ENCODE results near the gene MAGT1. TPM values are rescaled to one million over a fixed set of nuclear protein-coding genes. Genes with fewer than 3 reads are reported as not detected.
"Not testable (repeated sequence)": the region's sequence is repeated elsewhere in the genome, so short reads cannot be mapped to it uniquely, and the experiment has no call there.

Gene MAGT1
- total and polyA plus RNA-seq, 2 donors from 2014 or later, result 36.5 to 86.8 TPM

- Histone ChIP-seq H3K4me1 (ENCODE audit: control insufficient read depth in 2 of 3, insufficient read depth in 2 of 3, low read depth in 1 of 3, low read length in 3 of 3) (no peaks in the 10 kb centered on the region), H3K9me3 (ENCODE audit: control insufficient read depth in 2 of 3, insufficient read depth in 1 of 3, low read length in 3 of 3) (no peaks in the 10 kb centered on the region), H3K27ac (ENCODE audit: low read depth in 2 of 2, low read length in 2 of 2) (no peak overlapping the region), H3K36me3 (ENCODE audit: control insufficient read depth in 2 of 3, insufficient read depth in 3 of 3, low read length in 3 of 3) (no peaks in the 10 kb centered on the region), H3K9ac (ENCODE audit: low read length in 3 of 3) (no peak overlapping the region), H3K4me3 (ENCODE audit: low read length in 3 of 3) (peak overlapping the region in 1 of 3 donors; percentile 13), H3K27me3 (ENCODE audit: control insufficient read depth, insufficient read depth, low read length) (no peaks in the 10 kb centered on the region)
- FAIRE-seq (no peak), DNase-seq (no peak)
- TF ChIP-seq, protein P1, sequence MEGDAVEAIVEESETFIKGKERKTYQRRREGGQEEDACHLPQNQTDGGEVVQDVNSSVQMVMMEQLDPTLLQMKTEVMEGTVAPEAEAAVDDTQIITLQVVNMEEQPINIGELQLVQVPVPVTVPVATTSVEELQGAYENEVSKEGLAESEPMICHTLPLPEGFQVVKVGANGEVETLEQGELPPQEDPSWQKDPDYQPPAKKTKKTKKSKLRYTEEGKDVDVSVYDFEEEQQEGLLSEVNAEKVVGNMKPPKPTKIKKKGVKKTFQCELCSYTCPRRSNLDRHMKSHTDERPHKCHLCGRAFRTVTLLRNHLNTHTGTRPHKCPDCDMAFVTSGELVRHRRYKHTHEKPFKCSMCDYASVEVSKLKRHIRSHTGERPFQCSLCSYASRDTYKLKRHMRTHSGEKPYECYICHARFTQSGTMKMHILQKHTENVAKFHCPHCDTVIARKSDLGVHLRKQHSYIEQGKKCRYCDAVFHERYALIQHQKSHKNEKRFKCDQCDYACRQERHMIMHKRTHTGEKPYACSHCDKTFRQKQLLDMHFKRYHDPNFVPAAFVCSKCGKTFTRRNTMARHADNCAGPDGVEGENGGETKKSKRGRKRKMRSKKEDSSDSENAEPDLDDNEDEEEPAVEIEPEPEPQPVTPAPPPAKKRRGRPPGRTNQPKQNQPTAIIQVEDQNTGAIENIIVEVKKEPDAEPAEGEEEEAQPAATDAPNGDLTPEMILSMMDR (IDR thresholded peaks at IDR 0.05; ENCODE audit: borderline replicate concordance, extremely low read depth, insufficient read depth), result no peak
- intact Hi-C loops (cut with DNase I), result no loop called here
Measured at GRCh38 chrX:77925764-77926163, 30.5 kb upstream of the MAGT1 start.

- no peak overlapping the region for H3K9ac ChIP-seq (ENCODE audit: low read length in 3 of 3)
- DNase-seq, result no peak
Measured at GRCh38 chrX:77924320-77924859, 29.2 kb upstream of the MAGT1 start.

GRCh38 chrX:77922787-77923186, 27.6 kb upstream of the MAGT1 start:
- intact Hi-C loops (cut with DNase I), result no loop called here
- Histone ChIP-seq H3K27me3 (ENCODE audit: control insufficient read depth, insufficient read depth, low read length) (no peaks in the 10 kb centered on the region), H3K4me1 (ENCODE audit: control insufficient read depth in 2 of 3, insufficient read depth in 2 of 3, low read depth in 1 of 3, low read length in 3 of 3) (no peaks in the 10 kb centered on the region), H3K4me3 (ENCODE audit: low read length in 3 of 3) (no peak overlapping the region), H3K36me3 (ENCODE audit: control insufficient read depth in 2 of 3, insufficient read depth in 3 of 3, low read length in 3 of 3) (no peaks in the 10 kb centered on the region), H3K27ac (ENCODE audit: low read depth in 2 of 2, low read length in 2 of 2) (no peak overlapping the region), H3K9me3 (ENCODE audit: control insufficient read depth in 2 of 3, insufficient read depth in 1 of 3, low read length in 3 of 3) (no peaks in the 10 kb centered on the region), H3K9ac (ENCODE audit: low read length in 3 of 3) (no peak overlapping the region)
- TF ChIP-seq, protein P1 (IDR thresholded peaks at IDR 0.05; ENCODE audit: borderline replicate concordance, extremely low read depth, insufficient read depth), result no peak
- FAIRE-seq (no peak), DNase-seq (no peak)

More at GRCh38 chrX:77924320-77924859, 29.2 kb upstream of the MAGT1 start:
- TF ChIP-seq, protein P1 (IDR thresholded peaks at IDR 0.05; ENCODE audit: borderline replicate concordance, extremely low read depth, insufficient read depth), result no peak
- Histone ChIP-seq H3K36me3 (ENCODE audit: control insufficient read depth in 2 of 3, insufficient read depth in 3 of 3, low read length in 3 of 3) (no peaks in the 10 kb centered on the region), H3K9me3 (ENCODE audit: control insufficient read depth in 2 of 3, insufficient read depth in 1 of 3, low read length in 3 of 3) (no peaks in the 10 kb centered on the region), H3K27ac (ENCODE audit: low read depth in 2 of 2, low read length in 2 of 2) (no peak overlapping the region), H3K27me3 (ENCODE audit: control insufficient read depth, insufficient read depth, low read length) (no peaks in the 10 kb centered on the region), H3K4me1 (ENCODE audit: control insufficient read depth in 2 of 3, insufficient read depth in 2 of 3, low read depth in 1 of 3, low read length in 3 of 3) (no peaks in the 10 kb centered on the region), H3K4me3 (ENCODE audit: low read length in 3 of 3) (no peak overlapping the region)
- intact Hi-C loops (cut with DNase I), result no loop called here
- FAIRE-seq, result peak; percentile 74

DNA sequence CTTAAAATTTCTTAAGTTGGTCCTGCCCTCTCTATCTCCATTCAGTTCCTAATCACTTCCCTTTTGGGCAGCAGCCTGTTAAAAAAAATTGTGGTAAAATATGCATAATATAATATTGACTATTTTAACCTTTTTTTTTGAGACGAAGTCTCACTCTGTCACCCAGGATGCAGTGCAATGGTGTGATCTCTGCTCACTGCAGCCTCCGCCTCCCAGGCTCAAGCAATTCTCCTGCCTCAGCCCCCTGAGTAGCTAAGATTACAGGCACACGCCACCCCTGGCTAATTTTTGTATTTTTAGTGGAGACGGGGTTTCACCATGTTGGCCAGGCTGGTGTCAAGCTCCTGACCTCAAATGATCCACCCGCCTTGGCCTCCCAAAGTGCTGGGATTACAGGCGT, 24.1 kb upstream of the MAGT1 start:
- H3K9me3 ChIP-seq (ENCODE audit: control insufficient read depth in 2 of 3, insufficient read depth in 1 of 3, low read length in 3 of 3); H3K9ac ChIP-seq (ENCODE audit: low read length in 3 of 3); intact Hi-C loops (cut with DNase I); H3K27ac ChIP-seq (ENCODE audit: low read depth in 2 of 2, low read length in 2 of 2); H3K36me3 ChIP-seq (ENCODE audit: control insufficient read depth in 2 of 3, insufficient read depth in 3 of 3, low read length in 3 of 3); H3K4me3 ChIP-seq (ENCODE audit: low read length in 3 of 3); H3K4me1 ChIP-seq (ENCODE audit: control insufficient read depth in 2 of 3, insufficient read depth in 2 of 3, low read depth in 1 of 3, low read length in 3 of 3); DNase-seq; H3K27me3 ChIP-seq (ENCODE audit: control insufficient read depth, insufficient read depth, low read length); FAIRE-seq: not testable (repeated sequence)

Measured in kidney (tissue), 14 donors.